ENCODE results near the gene TMEM120B. TPM values are rescaled to one million over a fixed set of nuclear protein-coding genes. Genes with fewer than 3 reads are reported as not detected.

TMEM120B gene
- total and polyA plus RNA-seq, 2 of the 13 experiments (the other 11 are each of a cell fraction or from before 2014, with no cell fraction given), result 7.1 to 12.9 TPM

GRCh38 chr12:121717041-121717699 is 4.6 kb downstream of the TMEM120B start (continued):
- TF ChIP-seq CHD2 (IDR thresholded peaks at IDR 0.05; ENCODE audit: low read depth, low read length) (no peak), CBX1 (IDR thresholded peaks at IDR 0.05; ENCODE audit: low read depth) (no peak), JDP2 (CRISPR knock-in tag; IDR thresholded peaks at IDR 0.05; ENCODE audit: borderline replicate concordance) (no peak), RCOR2 (CRISPR knock-in tag; IDR thresholded peaks at IDR 0.05) (no peak)

- CTCF ChIA-PET (ENCODE audit: low intra/inter-chr PET ratio, low total read pairs), result no interaction called here
- no peak overlapping the region for H3K4me3 ChIP-seq (replicated peaks in 1 of 3; ENCODE audit: insufficient read depth in 1 of 3, low read depth in 2 of 3, low read length in 3 of 3)
- H3K4me1 ChIP-seq (ENCODE audit: insufficient read depth, low read length), result peaks cover 32% of the 10 kb centered on the region
- TF ChIP-seq ZNF329 (CRISPR knock-in tag; IDR thresholded peaks at IDR 0.05; ENCODE audit: low read depth), result peak; percentile 98
- TF ChIP-seq, protein P1, sequence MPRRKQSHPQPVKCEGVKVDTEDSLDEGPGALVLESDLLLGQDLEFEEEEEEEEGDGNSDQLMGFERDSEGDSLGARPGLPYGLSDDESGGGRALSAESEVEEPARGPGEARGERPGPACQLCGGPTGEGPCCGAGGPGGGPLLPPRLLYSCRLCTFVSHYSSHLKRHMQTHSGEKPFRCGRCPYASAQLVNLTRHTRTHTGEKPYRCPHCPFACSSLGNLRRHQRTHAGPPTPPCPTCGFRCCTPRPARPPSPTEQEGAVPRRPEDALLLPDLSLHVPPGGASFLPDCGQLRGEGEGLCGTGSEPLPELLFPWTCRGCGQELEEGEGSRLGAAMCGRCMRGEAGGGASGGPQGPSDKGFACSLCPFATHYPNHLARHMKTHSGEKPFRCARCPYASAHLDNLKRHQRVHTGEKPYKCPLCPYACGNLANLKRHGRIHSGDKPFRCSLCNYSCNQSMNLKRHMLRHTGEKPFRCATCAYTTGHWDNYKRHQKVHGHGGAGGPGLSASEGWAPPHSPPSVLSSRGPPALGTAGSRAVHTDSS (CRISPR knock-in tag; conservative IDR thresholded peaks at IDR 0.05), result no peak
- DNase-seq (ENCODE audit: low spot score) (no peak), ATAC-seq (no peak; the same call in 2 of the 3 replicates), FAIRE-seq (no peak)
- H3K9ac ChIP-seq (ENCODE audit: insufficient read depth, low read depth, low read length), result no peak overlapping the region
- no peak overlapping the region for H3K4me2 ChIP-seq (ENCODE audit: low read depth, low read length)
- no peaks in the 10 kb centered on the region; a peak in 1 of 5 replicates for H3K36me3 ChIP-seq (replicated peaks in 1 of 2; ENCODE audit: control insufficient read depth in 1 of 2, insufficient read depth in 2 of 2, low read length in 2 of 2)
- in situ Hi-C loops (cut with HindIII; ENCODE audit: extremely low pct_ligation_motif_present, low pct_unique_long_range_greater_than_20kb), result no loop called here
- H4K20me1 ChIP-seq (ENCODE audit: insufficient read depth, low read length), result no peaks in the 10 kb centered on the region
- H3K27me3 ChIP-seq (ENCODE audit: control insufficient read depth in 1 of 2, insufficient read depth in 2 of 2, low read length in 2 of 2), result no peaks in the 10 kb centered on the region
- intact Hi-C loops (cut with micrococcal nuclease; ENCODE audit: unreplicated experiment), result no loop called here
- no peak overlapping the region for H3K27ac ChIP-seq (ENCODE audit: extremely low read length, insufficient read depth, low read length)
- H3K9me3 ChIP-seq (ENCODE audit: low read length), result no peaks in the 10 kb centered on the region
- 96% methylated on average over 2 of the region's 3 CpGs for WGBS (ENCODE audit: low lambda C conversion rate)
- POLR2A ChIA-PET, result interaction anchor here (0.8 kb wide), 1 partner anchor 78 kb away, joined by 3 read pairs; no protein-coding TSS in a partner anchor
- peaks cover 12% of the 10 kb centered on the region for H3K79me2 ChIP-seq (ENCODE audit: insufficient read depth, low read length)
- H2AFZ ChIP-seq (ENCODE audit: low read length), result no peak overlapping the region
- BruUV-seq (replicated peaks), result no TSS peak
Measured at GRCh38 chr12:121718653-121719239, 6.2 kb downstream of the TMEM120B start.
